ENCODE measurements around the gene TIGD1. TPM values are rescaled to one million over a fixed set of nuclear protein-coding genes. Genes with fewer than 3 reads are reported as not detected.

Gene TIGD1
- total and polyA plus RNA-seq, 7 donors, result 0.23 to 4.2 (median 3.0) TPM

GRCh38 chr2:232502911-232503808 is 47.2 kb downstream of the TIGD1 start:
- TF ChIP-seq EP300 (IDR thresholded peaks at IDR 0.05) (no peak), POLR2AphosphoS5 (IDR thresholded peaks at IDR 0.05) (peak in 2 of 4 donors; percentile 49 to 68)
- Histone ChIP-seq H3K4me3 (peak overlapping the region; percentile 44 to 63 (median 56)), H3K36me3 (no peaks in the 10 kb centered on the region), H3K27ac (peak overlapping the region in 1 of 4 donors; percentile 64), H3K9me3 (no peaks in the 10 kb centered on the region), H3K27me3 (peaks cover 0 to 30% (median 5%) of the 10 kb centered on the region in 3 donors), H3K4me1 (peaks cover 0 to 21% (median 21%) of the 10 kb centered on the region in 4 donors)
- DNase-seq, result no peak
- 1 to 2% methylated on average over 75 of the region's 75 CpGs for WGBS, 2 donors
- intact Hi-C loops (cut with DNase I), result loop anchor here (2.0 kb wide), 1 partner anchor 750 kb away; no protein-coding TSS in a partner anchor

GRCh38 chr2:232502511-232502910 is 47.8 kb downstream of the TIGD1 start:
- Histone ChIP-seq H3K27me3 (peaks cover 0 to 30% (median 5%) of the 10 kb centered on the region in 3 donors), H3K27ac (peak overlapping the region in 1 of 4 donors; percentile 64), H3K36me3 (no peaks in the 10 kb centered on the region), H3K4me1 (peaks cover 0 to 21% (median 21%) of the 10 kb centered on the region in 4 donors), H3K9me3 (no peaks in the 10 kb centered on the region), H3K4me3 (peak overlapping the region; percentile 44 to 63 (median 56))
- WGBS, 2 donors, result 17 to 19% methylated on average over 20 of the region's 21 CpGs
- DNase-seq, result no peak
- intact Hi-C loops (cut with DNase I), result loop anchor here (2.0 kb wide), 1 partner anchor 750 kb away; no protein-coding TSS in a partner anchor
- TF ChIP-seq POLR2AphosphoS5 (IDR thresholded peaks at IDR 0.05), result no peak
- TF ChIP-seq EP300 (IDR thresholded peaks at IDR 0.05), result no peak
- no peak for TF ChIP-seq CTCF (IDR thresholded peaks at IDR 0.05)
- no peak for TF ChIP-seq POLR2A (IDR thresholded peaks at IDR 0.05)

DNA sequence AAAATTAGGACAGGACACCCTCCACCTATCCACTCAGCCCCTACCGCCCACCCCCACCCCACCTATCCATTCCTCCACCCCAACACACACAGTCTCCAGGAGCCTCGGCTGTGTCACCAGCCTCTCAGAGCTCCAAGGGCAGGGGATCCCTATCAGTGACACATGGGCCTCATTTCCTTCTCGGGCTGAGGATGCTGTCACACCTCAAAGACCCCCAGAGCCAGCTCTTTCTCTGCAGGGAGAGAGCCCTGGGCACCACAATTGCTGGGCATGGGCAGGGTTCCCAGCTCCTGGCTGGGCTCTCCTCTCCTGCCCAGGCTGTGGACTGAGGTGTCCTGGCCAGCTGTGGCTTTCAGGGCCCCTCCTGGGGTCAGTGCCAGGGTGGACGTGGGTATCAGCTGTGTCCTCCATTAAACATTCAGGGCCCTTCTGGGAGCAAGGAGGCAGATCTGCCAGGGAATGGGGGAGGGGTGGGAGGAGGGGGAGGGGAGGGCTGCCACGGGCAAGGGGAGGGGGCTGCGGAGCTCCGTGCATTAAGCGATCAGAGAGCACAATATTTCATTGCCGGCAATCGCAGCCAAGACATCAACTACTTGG is 48.5 kb downstream of the TIGD1 start:
- intact Hi-C loops (cut with DNase I), result loop anchor here (2.0 kb wide), 1 partner anchor 751 kb away; no protein-coding TSS in a partner anchor
- WGBS, 2 donors, result 56 to 67% methylated on average over 10 of the region's 10 CpGs
- Histone ChIP-seq H3K4me1 (peaks cover 0 to 21% (median 21%) of the 10 kb centered on the region in 4 donors), H3K36me3 (no peaks in the 10 kb centered on the region), H3K4me3 (no peak overlapping the region), H3K27ac (no peak overlapping the region), H3K9me3 (no peaks in the 10 kb centered on the region), H3K27me3 (peaks cover 0 to 30% (median 5%) of the 10 kb centered on the region in 3 donors)
- no peak for DNase-seq
- no peak for TF ChIP-seq POLR2AphosphoS5 (IDR thresholded peaks at IDR 0.05)
- no peak for TF ChIP-seq POLR2A (IDR thresholded peaks at IDR 0.05)
- no peak for TF ChIP-seq EP300 (IDR thresholded peaks at IDR 0.05)
- no peak for TF ChIP-seq CTCF (IDR thresholded peaks at IDR 0.05)

DNA sequence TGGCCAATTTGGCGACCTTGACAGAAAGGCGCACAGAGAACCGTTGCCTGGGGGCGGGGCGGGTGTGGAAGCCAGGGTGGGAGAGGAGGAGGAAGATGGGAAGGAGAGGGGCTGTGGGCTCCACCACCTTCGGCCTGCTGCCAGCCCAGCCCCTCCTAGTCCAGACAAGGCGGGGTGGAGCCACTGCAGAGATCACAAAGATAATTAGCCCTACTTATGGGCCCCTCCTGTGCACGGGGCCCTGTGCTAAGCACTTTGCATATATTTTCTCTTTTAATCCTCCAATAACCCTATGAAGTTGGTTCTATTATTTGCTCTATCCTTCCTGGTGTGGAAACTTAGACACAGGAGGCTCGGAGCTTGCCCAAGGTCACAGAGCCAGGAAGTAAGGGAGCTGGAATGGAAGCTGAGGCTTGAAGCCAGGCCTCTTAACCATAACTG is 49.0 kb downstream of the TIGD1 start:
- intact Hi-C loops (cut with DNase I), result no loop called here
- 57 to 75% methylated on average over 9 of the region's 9 CpGs for WGBS, 2 donors
- H3K36me3 ChIP-seq, result no peaks in the 10 kb centered on the region
- H3K4me3 ChIP-seq, result no peak overlapping the region
- H3K9me3 ChIP-seq, result no peaks in the 10 kb centered on the region
- TF ChIP-seq POLR2AphosphoS5 (IDR thresholded peaks at IDR 0.05), result no peak
- TF ChIP-seq CTCF (IDR thresholded peaks at IDR 0.05), result no peak
- no peak for TF ChIP-seq POLR2A (IDR thresholded peaks at IDR 0.05)
- TF ChIP-seq EP300 (IDR thresholded peaks at IDR 0.05), result no peak
- no peak for DNase-seq
- peaks cover 0 to 21% (median 21%) of the 10 kb centered on the region in 4 donors for H3K4me1 ChIP-seq
- H3K27ac ChIP-seq, result no peak overlapping the region
- peaks cover 0 to 30% (median 5%) of the 10 kb centered on the region in 3 donors for H3K27me3 ChIP-seq

DNA sequence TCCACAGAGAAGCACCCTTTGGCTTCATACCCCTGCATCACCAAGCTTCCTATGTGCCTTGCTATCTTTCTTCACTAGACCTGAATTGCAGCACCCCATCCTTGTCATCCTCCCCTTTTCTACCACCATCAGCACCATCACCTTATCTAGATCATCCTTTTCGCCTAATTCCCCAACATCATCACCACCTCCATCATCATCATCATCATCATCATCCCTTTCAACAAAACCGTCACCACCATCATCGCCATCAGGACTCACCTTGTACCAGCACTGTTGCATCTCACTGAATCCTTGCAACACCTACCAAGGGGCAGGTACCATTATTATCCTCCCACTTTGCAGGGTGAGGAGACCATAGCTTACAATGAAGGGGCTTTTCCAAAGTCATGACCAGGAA is 51.9 kb downstream of the TIGD1 start:
- no peak overlapping the region for H3K4me3 ChIP-seq
- no peaks in the 10 kb centered on the region for H3K9me3 ChIP-seq
- H3K27ac ChIP-seq, result no peak overlapping the region
- peaks cover 0 to 12% (median 0%) of the 10 kb centered on the region in 3 donors for H3K27me3 ChIP-seq
- WGBS, 2 donors, result 91% methylated on average over 3 of the region's 3 CpGs
- intact Hi-C loops (cut with DNase I), result no loop called here
- H3K4me1 ChIP-seq, result peaks cover 0 to 18% (median 16%) of the 10 kb centered on the region in 4 donors
- H3K36me3 ChIP-seq, result no peaks in the 10 kb centered on the region
- DNase-seq, result no peak
- no peak for TF ChIP-seq POLR2A (IDR thresholded peaks at IDR 0.05)
- no peak for TF ChIP-seq POLR2AphosphoS5 (IDR thresholded peaks at IDR 0.05)
- no peak for TF ChIP-seq CTCF (IDR thresholded peaks at IDR 0.05)
- TF ChIP-seq EP300 (IDR thresholded peaks at IDR 0.05), result no peak
